OCI-LY7 (cell line): ENCODE measurements around the gene RETREG1. TPM values are rescaled to one million over a fixed set of nuclear protein-coding genes. Genes with fewer than 3 reads are reported as not detected.

ENCODE experiments used
- BruUV-seq: library from RNA; stranded (reverse); fragments of 400-500 nt; replicated peaks from 2 replicates; lab custom pipeline; 2021; lab: Mats Ljungman, UMichigan
- CTCF ChIA-PET: fragments of 300-600 bp; sonication (Branson Sonifier 250); formaldehyde crosslinking; loops from one replicate; lab custom pipeline; 2022; ENCODE audit warnings: antibody characterized with exemption; ENCODE audit not compliant: unreplicated experiment; lab: Charles Lee
- POLR2A ChIA-PET: fragments of 300-600 bp; sonication (Branson Sonifier 250); formaldehyde crosslinking; loops from one replicate; lab custom pipeline; 2022; ENCODE audit warnings: antibody characterized with exemption; lab: Charles Lee
- DNase-seq: peaks from one replicate; pipeline ENCODE4 v3.0.0-alpha.2; 2015; ENCODE audit warnings: low spot score
- H2AFZ ChIP-seq: fragments of 200-600 bp; sonication (generic), shearing (Covaris generic); 2 replicates; pipeline ENCODE4 v1.6.1; 2014; ENCODE audit warnings: mild to moderate bottlenecking, antibody characterized with exemption, low read length, moderate library complexity
- H3K27ac ChIP-seq: fragments of 200-600 bp; sonication (generic); 2 replicates; pipeline ENCODE4 v1.5.1; 2014; ENCODE audit warnings: mixed run types, low read depth, mild to moderate bottlenecking, moderate library complexity, low read length, inconsistent platforms; ENCODE audit not compliant: poor library complexity, severe bottlenecking
- H3K36me3 ChIP-seq: fragments of 200-600 bp; sonication (generic); 2 replicates; pipeline ENCODE4 v1.6.1; 2014; ENCODE audit warnings: mild to moderate bottlenecking, antibody characterized with exemption, low read length, moderate library complexity, mixed read lengths; ENCODE audit not compliant: insufficient read depth
- H3K4me1 ChIP-seq: fragments of 200-600 bp; sonication (generic); 2 replicates; pipeline ENCODE4 v1.5.1; 2014; ENCODE audit warnings: mild to moderate bottlenecking, low read length; ENCODE audit not compliant: insufficient read depth, poor library complexity, severe bottlenecking
- H3K4me2 ChIP-seq: fragments of 200-600 bp; sonication (generic); 2 replicates; pipeline ENCODE4 v1.6.1; 2014; ENCODE audit warnings: mild to moderate bottlenecking, low read length
- H3K4me3 ChIP-seq: fragments of 200-600 bp; sonication (generic); 2 replicates; pipeline ENCODE4 v1.5.1; 2014; ENCODE audit warnings: mild to moderate bottlenecking, low read depth, low read length; ENCODE audit not compliant: poor library complexity, severe bottlenecking
- H3K79me2 ChIP-seq: fragments of 200-600 bp; sonication (generic); 2 replicates; pipeline ENCODE4 v1.6.1; 2016; ENCODE audit warnings: low read depth, mild to moderate bottlenecking, low read length, moderate library complexity, mixed read lengths; ENCODE audit not compliant: insufficient read depth
- H3K9me2 ChIP-seq: fragments of 200-600 bp; sonication (generic); 2 replicates; pipeline ENCODE4 v1.6.1; 2016; ENCODE audit warnings: mild to moderate bottlenecking, low read length, mixed read lengths; ENCODE audit not compliant: insufficient read depth
- H3K9me3 ChIP-seq: fragments of 200-600 bp; sonication (generic); 2 replicates; pipeline ENCODE4 v1.6.1; 2014; ENCODE audit warnings: mild to moderate bottlenecking, mixed run types, low read length, mixed read lengths
- H4K20me1 ChIP-seq: fragments of 200-600 bp; sonication (generic); 2 replicates; pipeline ENCODE4 v1.6.1; 2014; ENCODE audit warnings: mild to moderate bottlenecking, antibody characterized with exemption, low read length, moderate library complexity, mixed read lengths; ENCODE audit not compliant: insufficient read depth
- CTCF ChIP-seq: fragments of 200-600 bp; sonication (generic); conservative IDR thresholded peaks from 2 replicates; pipeline ENCODE4 v1.5.1; 2014; ENCODE audit warnings: mild to moderate bottlenecking, antibody characterized with exemption, low read length, moderate library complexity, mixed read lengths
- EZH2phosphoT487 ChIP-seq: fragments of 200-600 bp; sonication (generic); IDR thresholded peaks from 2 replicates; pipeline ENCODE4 v1.6.1; 2018; ENCODE audit warnings: low read depth, borderline replicate concordance, mild to moderate bottlenecking, mixed run types, antibody characterized with exemption, low read length, moderate library complexity, mixed read lengths
- intact Hi-C: fragments of 100-400 bp; cut with micrococcal nuclease; formaldehyde crosslinking; loops from one replicate; pipeline ENCODE4 v1.10.0; 2022; ENCODE audit not compliant: unreplicated experiment
- total RNA-seq, 2 experiments: library from RNA; depleted of rRNA in 1 of 2; stranded (reverse); fragments of >200 nt in 1 of 2; shearing (Covaris generic) in 1 of 2; gene quantifications; 2 replicates each; pipeline ENCODE4 v1.2.3, GENCODE V29; 2014 to 2022

RETREG1 gene
- total RNA-seq, 2 experiments from 2014 or later, result 2.4 to 2.6 TPM

GRCh38 chr5:16577677-16578076 is 39.1 kb downstream of the RETREG1 start:
- CTCF ChIA-PET, result no interaction called here
- Histone ChIP-seq H2AFZ (no peak overlapping the region), H3K9me2 (no peaks in the 10 kb centered on the region), H4K20me1 (no peaks in the 10 kb centered on the region), H3K4me3 (no peak overlapping the region), H3K4me2 (no peak overlapping the region), H3K4me1 (no peaks in the 10 kb centered on the region), H3K79me2 (no peaks in the 10 kb centered on the region), H3K36me3 (no peaks in the 10 kb centered on the region), H3K9me3 (no peaks in the 10 kb centered on the region), H3K27ac (no peak overlapping the region)
- intact Hi-C loops, result no loop called here
- BruUV-seq, result no TSS peak
- peak; percentile 7 for DNase-seq
- POLR2A ChIA-PET, result interaction anchor here (0.9 to 1.5 kb wide), 2 partner anchors 10 to 11 kb away, joined by 4 read pairs; no protein-coding TSS in a partner anchor
- TF ChIP-seq CTCF (no peak), EZH2phosphoT487 (no peak)

- no peaks in the 10 kb centered on the region for H3K79me2 ChIP-seq
- H3K4me3 ChIP-seq, result no peak overlapping the region
- intact Hi-C loops, result no loop called here
- no peak for DNase-seq
- no peaks in the 10 kb centered on the region for H3K9me3 ChIP-seq
- H3K4me1 ChIP-seq, result no peaks in the 10 kb centered on the region
- POLR2A ChIA-PET, result interaction anchor here (0.6 kb wide), 1 partner anchor 14 kb away, joined by 3 read pairs; no protein-coding TSS in a partner anchor
- no TSS peak for BruUV-seq
- CTCF ChIA-PET, result no interaction called here
- no peaks in the 10 kb centered on the region for H3K36me3 ChIP-seq
- 0 out of 2 replicates have a peak overlapping the region, but pooled peaks have one; percentile 3 for H2AFZ ChIP-seq
- no peak for TF ChIP-seq EZH2phosphoT487
- TF ChIP-seq CTCF, result no peak
- H3K27ac ChIP-seq, result no peak overlapping the region
- H3K4me2 ChIP-seq, result no peak overlapping the region
- no peaks in the 10 kb centered on the region for H3K9me2 ChIP-seq
- no peaks in the 10 kb centered on the region for H4K20me1 ChIP-seq
These were observed 41.7 kb downstream of the RETREG1 start for GRCh38 chr5:16574789-16575721.
